GM21423 (cell line): ENCODE measurements around the gene WNT9A.

Experiments
- ATAC-seq: cut with Tn5 transposase; IDR thresholded peaks from one replicate; pipeline ENCODE4 v1.9.1; 2021; ENCODE audit warnings: mild to moderate bottlenecking, moderate library complexity; ENCODE audit not compliant: unreplicated experiment

The WNT9A gene

GRCh38 chr1:227899820-227900449 lies 47.8 kb downstream of the WNT9A start:
- ATAC-seq: no peak

- no peak for ATAC-seq
Observed at GRCh38 chr1:227899141-227899819, 48.5 kb downstream of the WNT9A start.

- ATAC-seq: no peak
Observed at GRCh38 chr1:227898502-227899140, 49.1 kb downstream of the WNT9A start.

DNA sequence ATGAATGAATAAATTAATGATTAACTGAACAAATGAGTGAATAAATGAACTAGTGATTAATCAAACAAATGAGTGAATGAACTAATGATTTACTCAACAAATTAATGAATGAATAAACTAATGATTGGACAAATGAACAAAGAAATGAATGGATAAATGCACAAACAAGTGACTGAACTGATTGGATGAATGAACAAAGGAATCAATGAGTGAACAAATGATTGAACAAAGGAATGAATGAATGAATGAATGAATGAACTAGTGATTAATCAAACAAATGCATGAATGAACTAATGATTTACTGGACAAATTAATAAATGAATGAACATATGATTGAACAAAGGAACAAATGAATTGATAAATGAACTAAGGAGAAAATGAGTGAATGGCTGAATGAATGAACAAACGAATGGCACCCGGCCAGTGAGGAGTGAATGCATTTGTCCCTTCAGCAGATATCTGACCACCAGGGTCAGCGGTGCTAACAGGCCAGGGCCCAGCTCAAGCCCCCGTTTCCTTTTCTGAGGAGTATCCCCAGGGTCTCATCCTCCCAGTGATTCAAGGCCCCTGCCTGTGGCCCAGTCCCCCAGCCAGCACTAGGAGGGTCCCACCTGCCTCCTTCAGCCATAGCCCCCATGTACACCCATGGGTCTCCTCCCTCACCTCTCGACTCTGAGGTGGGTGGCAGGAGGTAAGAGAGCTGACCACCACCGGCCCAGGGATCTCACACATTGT lies 49.9 kb downstream of the WNT9A start:
- ATAC-seq: no peak

DNA sequence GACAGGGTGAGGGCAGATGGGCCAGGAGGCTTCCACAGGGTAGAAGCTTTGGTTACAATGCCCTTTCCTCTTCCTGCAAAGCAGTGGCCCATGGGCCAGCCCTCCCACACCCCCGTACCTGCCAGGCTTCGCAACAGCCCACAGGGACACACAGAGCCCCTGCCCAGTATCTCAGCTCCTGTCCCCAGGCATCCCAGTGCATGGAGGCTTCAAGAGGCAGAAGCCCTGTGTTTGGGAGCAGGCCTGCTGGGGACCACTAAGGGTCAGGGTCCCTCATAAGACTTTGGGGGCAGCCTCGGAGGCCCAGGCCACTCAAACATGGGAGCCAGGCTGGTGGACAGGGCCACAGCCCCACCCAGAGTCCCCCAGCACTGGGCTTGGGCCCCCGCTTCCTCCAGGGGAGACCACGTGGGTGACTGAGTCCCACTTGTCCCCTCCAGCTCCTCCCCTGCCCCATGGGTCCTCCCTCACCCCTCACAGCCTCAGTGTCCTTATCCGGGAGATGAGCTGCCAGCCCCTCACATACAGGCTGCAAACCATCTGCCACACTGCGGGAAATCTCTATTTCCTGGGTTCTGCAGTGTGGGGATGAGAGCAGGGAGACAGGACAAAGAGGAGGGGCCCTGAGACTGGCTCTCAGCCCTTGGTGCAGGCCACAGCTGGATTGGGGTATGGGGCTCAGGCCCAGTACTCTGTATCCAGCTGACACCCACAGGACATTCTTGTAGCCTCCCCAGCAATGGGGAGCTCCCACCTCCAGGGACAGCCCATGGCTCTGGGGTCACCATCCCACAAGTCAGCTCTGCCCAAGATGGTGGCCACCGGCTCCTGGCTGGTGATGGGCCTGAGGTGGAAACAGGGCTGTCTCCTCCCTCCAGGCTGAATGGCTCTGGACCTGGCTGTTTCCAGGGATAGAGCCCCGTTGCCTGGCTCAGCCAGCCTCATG lies 50.7 kb downstream of the WNT9A start:
- no peak for ATAC-seq

GRCh38 chr1:227895828-227896685 lies 51.7 kb downstream of the WNT9A start:
- ATAC-seq: no peak

GRCh38 chr1:227894831-227895451 lies 52.8 kb downstream of the WNT9A start:
- ATAC-seq: no peak

DNA sequence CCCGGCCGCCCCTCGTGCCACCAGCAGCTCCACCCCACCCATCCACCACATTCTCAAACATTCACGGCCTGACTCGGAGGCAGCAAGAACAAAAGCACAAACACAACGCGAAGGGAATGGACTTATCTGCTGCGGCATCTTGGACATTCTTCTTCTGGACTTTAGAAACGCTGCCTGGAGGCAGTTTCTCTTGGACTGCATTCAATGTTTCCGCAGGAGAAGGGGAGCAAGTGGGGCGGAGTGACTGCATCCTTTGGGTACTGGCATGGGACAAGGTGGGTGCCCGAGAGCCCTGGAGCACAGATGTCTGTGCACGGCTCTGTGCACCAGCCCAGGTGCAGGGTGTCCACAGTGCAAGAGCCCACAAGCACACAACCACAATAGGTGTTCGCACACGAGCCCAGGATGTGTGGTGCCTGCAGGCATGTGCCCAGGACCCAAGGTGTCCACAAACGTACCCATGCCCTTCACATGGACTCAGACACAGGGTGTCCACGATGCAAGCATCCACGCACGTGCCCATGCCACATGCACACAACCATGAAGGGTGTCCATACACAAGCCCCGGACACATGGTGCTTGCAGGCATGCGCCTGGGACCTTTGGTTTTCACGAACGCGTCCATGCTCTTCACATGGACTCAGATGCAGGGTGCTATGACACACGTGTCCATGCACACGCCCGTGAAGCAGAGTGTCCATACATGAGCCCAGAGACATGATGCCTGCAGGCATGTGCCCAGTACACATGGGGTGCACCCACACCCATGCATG lies 53.6 kb downstream of the WNT9A start:
- no peak for ATAC-seq

DNA sequence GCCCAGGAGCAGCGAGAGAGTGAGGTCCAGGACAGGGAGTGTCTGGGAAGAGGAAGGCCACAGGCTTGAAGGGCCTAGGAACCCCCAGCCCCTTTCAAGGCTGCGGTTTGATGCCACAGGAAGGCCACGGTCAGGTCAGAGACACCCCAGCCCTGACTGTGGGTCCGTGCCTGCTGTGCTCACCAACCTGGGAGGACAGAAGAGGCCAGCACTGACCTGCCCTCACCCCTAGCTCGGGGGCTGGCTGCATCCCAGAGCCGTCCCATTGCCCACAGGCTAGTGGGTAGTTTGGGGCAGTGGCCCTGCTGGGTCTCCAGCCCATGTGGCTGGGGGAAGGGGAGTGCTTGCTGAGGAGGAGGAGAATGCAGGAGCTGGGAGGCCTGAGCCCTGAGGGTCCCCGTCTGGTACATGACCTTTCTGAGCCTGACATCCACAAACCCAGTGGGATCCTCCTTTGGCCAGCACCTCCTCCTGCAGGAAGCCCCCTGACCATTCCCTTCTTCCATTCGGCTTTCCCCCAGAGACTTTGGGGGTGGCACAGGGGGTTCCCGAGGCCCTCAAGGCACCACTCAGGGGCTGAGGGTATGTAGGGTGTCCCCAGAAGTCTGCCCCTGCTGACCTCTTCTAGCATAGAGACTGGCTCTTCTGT lies 54.3 kb downstream of the WNT9A start:
- ATAC-seq: no peak

GRCh38 chr1:227892489-227893299 lies 55.0 kb downstream of the WNT9A start:
- ATAC-seq: no peak

- no peak for ATAC-seq
Observed at GRCh38 chr1:227891955-227892488, 55.7 kb downstream of the WNT9A start.

GRCh38 chr1:227891223-227891954 lies 56.3 kb downstream of the WNT9A start:
- ATAC-seq: no peak

GRCh38 chr1:227890451-227891222 lies 57.1 kb downstream of the WNT9A start:
- no peak for ATAC-seq

GRCh38 chr1:227889863-227890405 lies 57.8 kb downstream of the WNT9A start:
- no peak for ATAC-seq
